ENCODE measurements around the gene MVD.

Gene MVD

GRCh38 chr16:88642881-88643643 lies 19.8 kb downstream of the MVD start:
- no peak for DNase-seq (ENCODE audit: extremely low read depth, low read depth)
- no peak for TF ChIP-seq CTCF (IDR thresholded peaks at IDR 0.05; ENCODE audit: low read depth, low read length)

- TF ChIP-seq CTCF (IDR thresholded peaks at IDR 0.05; ENCODE audit: low read depth, low read length), result no peak
- DNase-seq (ENCODE audit: extremely low read depth, low read depth), result no peak
Measured at GRCh38 chr16:88640498-88641247, 22.2 kb downstream of the MVD start.

- TF ChIP-seq CTCF (IDR thresholded peaks at IDR 0.05; ENCODE audit: low read depth, low read length), result no peak
- DNase-seq (ENCODE audit: extremely low read depth, low read depth), result no peak
Measured at GRCh38 chr16:88640039-88640495, 22.8 kb downstream of the MVD start.

GRCh38 chr16:88639231-88640038 lies 23.5 kb downstream of the MVD start:
- no peak for DNase-seq (ENCODE audit: extremely low read depth, low read depth)
- no peak for TF ChIP-seq CTCF (IDR thresholded peaks at IDR 0.05; ENCODE audit: low read depth, low read length)

GRCh38 chr16:88638323-88639230 lies 24.3 kb downstream of the MVD start, which contains the start of gene IL17C:
IL17C (plus strand) TSS chr16:88638572; CDS start chr16:88638642, 70 bp downstream.
- no peak for DNase-seq (ENCODE audit: extremely low read depth, low read depth)
- TF ChIP-seq CTCF (IDR thresholded peaks at IDR 0.05; ENCODE audit: low read depth, low read length), result no peak

- no peak for TF ChIP-seq CTCF (IDR thresholded peaks at IDR 0.05; ENCODE audit: low read depth, low read length)
- no peak for DNase-seq (ENCODE audit: extremely low read depth, low read depth)
Measured at GRCh38 chr16:88636488-88637265, 26.2 kb downstream of the MVD start.

Data from AG09319 (cell line).